Islet of Langerhans (tissue), 1 donor: ENCODE measurements around the gene DDX10.
A peak's percentile ranks its signal among the peaks of the same experiment; 100 is the strongest.

ENCODE experiments used
- FAIRE-seq: peaks from one replicate; lab custom pipeline; 2011; peaks lifted over from hg19 to GRCh38; lab: Jason Lieb, UNC

DDX10 gene

DNA sequence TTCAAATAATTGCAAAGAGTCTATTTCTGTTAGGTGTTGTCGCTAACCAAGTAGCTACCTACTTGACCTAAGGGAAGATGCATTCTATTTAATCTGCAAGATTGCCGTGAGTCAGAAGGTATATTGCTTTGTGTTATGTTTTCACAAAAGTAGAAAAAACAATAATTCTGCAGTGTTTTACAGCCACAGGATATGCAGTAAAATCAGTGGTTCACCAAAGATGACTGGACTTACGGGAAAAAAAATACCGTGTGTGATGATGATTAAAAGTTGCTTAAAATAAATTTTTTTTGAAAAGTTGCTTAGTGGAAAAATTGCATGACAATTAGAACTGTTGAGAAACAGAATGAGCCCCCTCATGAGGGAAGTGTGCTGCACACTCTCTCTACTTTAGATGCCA lies 209.1 kb downstream of the DDX10 start:
- no peak for FAIRE-seq

- no peak for FAIRE-seq
Measured at GRCh38 chr11:108875134-108875533, 210.3 kb downstream of the DDX10 start.

DNA sequence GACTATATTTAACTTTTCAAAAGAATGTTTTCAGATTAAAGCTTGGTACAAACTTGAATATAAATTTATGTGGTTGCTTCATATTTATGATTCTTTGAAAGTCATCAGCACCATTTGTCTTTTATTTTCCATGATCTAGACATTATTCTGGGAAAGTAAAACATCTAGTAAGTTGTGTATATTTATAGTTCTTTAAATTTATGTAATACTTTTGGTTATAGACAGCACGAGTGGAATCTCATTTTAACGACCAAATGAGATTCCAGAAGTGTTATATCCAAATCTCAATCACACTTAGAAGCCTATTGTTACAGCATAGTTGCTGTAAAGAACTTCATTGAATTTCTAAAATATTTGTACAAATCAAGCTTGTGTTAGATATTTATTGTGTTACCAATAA lies 212.3 kb downstream of the DDX10 start:
- FAIRE-seq, result no peak

- FAIRE-seq, result no peak
Measured at GRCh38 chr11:108880510-108880909, 215.6 kb downstream of the DDX10 start.

- no peak for FAIRE-seq
Measured at GRCh38 chr11:108881131-108881530, 216.3 kb downstream of the DDX10 start.

DNA sequence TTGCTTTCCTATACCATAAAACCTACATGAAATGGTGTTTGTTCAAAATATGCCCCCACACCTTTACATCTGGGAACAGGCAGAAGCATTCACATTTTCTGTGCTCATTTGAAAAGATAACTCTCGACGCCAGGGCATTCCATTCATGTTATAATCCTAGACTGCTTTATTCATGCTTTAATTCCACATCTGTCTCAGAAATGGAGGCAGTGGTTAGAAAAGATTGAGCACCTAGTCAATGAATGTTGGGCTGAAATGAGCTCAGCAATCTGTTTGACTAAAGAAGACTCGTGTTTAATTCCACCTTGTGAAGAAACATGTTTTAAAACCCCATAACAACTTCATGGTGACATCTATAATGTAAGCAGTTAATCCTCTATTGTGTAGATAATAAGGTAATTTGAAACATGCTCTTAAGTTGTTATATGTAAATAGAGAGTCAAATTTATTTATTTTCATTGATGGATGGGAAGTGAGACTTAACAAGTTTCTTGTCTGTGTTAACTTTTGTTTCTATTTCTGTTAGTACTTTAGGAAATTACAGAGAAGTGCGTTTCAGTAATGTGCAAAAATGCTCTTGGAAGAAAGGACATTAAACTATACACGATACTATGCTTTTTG lies 217.5 kb downstream of the DDX10 start:
- FAIRE-seq, result peak; percentile 65

DNA sequence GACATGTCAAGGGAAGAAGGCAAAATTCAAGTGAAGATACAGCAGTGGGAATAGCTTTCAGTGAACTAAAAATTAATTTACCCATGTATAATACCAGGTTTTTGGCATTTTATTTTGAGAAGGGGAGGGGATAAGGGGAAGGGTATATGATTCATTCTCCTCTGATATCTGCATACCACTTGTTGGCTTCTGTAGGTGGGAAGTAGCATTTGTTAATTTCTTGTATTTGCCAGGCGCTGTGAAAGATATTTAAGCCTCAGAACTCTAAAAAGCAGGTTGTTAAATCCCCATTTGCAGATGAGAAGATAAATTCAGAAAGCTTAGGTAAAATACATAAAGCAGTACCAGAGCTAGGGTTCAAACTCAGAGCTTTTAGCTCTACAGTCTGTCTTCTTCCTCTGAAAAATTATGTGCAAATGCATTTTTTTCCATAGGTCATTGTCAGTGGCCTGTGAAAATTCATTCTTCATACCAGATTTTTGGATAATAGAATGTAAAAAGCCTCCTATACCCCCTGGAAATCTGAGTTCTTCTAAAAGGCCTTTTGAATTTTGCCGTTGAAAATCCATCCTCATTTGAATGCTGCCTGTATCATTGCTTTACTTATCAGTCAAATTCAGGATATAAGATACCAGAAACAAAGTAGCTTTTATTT lies 221.3 kb downstream of the DDX10 start:
- FAIRE-seq, result no peak

GRCh38 chr11:108886660-108887009 lies 221.8 kb downstream of the DDX10 start:
- peak; percentile 5 for FAIRE-seq

- FAIRE-seq, result no peak
Measured at GRCh38 chr11:108887436-108888238, 222.8 kb downstream of the DDX10 start.

- FAIRE-seq, result no peak
Measured at GRCh38 chr11:108890482-108891105, 225.7 kb downstream of the DDX10 start.

DNA sequence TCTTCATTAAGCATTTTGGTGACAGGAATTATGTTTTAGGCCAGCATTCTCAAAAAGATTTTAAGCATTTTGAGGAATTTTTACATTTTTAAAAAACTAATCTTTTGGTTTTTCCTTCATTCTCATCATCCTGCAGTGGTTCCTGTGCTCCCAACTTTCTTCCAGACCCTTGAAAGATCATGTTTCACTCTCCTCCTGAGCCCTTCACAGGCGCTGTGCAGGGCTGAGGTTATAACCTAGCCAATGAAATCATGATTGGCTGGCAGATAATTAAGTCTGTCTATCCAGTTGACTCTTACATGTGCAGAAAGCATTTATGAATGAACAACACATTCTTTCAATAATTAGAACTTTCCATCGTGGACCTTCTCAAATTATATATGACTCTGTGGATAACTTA lies 226.3 kb downstream of the DDX10 start:
- FAIRE-seq, result no peak

GRCh38 chr11:108891909-108892511 lies 227.1 kb downstream of the DDX10 start:
- no peak for FAIRE-seq

DNA sequence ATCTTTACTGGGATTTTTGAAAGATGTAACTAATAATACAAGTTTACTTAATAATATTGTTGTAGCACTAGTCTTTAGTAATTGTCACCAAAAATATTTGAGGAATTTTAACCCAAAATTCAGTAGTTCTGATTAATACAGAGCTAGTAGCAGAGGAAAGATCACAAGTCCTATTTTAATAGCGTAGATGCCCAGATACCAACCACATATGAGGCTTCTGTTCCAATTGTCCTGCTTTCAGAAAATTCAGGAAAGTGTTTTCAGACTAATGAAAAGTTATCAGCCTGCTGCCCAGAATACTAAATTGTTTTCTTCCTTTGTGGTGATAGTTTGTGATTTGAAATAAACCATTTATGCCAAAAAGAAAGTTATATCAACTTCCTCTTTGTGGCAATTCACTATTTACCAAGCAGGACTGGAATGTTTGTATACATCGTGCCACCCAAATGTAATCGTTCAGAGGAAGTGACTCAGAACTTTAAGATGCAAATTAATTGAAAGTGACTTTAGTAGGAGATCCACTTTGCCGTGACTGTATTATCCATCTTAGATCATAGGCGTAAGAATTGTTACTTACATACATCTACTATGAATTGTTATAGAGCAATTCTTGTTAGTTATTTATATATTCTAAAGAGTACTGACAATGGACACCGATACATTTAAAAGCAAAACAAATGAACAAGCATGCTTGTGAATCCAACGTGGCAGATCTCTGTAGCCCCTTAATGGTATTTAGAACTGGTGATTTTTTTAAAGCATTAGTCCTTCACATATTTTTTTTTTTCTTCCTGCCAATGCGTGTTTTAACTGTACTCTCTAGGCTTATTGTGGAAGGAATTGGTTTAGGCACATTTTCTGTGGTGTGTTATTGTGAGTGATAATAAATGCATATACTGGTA lies 231.0 kb downstream of the DDX10 start:
- no peak for FAIRE-seq

DNA sequence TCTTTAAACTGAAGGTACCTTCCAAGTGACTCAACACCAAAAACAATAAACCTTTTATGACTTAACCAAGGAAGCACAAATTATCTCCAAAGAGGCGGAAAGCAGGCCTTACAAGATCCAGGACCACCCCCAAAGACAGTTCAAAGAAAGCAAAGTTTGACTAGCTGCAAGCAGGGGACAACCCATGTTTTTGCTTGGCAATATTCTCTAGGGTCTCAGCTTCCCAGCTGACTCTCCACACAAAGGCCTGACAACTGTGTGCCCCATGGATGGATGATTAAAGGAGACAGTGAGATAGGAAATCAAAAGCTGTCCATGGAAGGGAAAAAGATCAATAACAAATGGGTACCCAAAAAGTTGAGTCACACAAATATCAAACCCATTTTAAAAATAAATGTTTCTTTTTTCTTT lies 232.2 kb downstream of the DDX10 start:
- no peak for FAIRE-seq

DNA sequence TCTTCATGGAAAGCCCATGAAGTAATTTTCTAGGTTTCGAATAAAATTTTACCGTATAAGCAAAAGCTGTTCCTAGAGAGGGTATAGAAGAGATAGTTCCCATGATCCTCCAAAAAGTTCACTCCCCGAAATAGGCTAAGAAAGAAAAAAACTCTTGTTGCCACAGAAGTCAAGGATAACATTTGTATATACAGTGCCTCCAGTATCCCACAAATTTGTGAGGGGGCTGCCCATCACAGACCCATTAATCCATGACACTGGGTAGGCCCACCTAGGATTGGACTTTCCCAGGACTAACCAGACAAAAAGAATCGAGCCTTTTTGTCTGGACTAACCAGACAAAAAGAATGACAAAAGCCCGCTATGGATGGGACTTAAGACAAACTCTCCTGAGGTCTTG lies 233.0 kb downstream of the DDX10 start:
- no peak for FAIRE-seq

DNA sequence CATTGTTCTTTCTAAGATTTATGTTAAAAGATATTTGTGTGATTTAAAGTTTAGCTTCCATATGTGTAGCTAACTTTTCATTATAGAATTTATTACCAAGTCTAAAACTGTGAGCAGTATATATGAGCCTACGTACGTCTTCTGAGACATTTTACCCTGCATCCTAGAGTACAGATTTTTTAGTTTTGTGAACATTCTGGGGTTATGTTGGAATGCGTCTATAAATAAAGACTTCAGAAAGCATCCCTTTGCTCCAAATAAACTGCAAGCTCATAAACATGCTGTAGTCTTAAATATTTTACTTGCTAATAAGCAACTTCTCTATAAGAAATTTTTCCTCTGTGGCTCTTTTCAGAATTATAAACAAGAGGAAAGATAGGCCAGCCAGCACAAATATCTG lies 236.5 kb downstream of the DDX10 start:
- FAIRE-seq, result no peak

- no peak for FAIRE-seq
Measured at GRCh38 chr11:108902027-108902469, 237.2 kb downstream of the DDX10 start.

- no peak for FAIRE-seq
Measured at GRCh38 chr11:108904480-108904879, 239.6 kb downstream of the DDX10 start.

- no peak for FAIRE-seq
Measured at GRCh38 chr11:108906329-108906728, 241.5 kb downstream of the DDX10 start.

DNA sequence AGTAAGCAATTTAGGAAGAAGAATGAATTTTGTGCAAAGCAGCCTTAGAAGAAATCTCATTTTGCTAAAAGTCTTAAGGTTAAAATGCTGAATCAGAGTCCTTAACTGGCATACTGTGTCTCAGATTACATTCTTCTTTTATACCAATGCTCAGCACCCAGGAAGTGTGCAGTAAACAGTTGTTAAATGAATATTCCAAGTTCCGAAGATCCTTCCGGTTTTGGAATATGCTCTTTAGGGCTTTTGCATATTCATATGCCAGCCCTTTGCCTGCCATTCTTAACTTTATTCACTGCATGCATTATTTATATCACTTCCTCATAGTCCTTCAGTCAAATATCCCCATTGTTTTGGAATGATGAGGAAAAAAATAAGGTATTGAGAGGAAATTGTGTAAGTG lies 242.0 kb downstream of the DDX10 start:
- peak; percentile 9 for FAIRE-seq

DNA sequence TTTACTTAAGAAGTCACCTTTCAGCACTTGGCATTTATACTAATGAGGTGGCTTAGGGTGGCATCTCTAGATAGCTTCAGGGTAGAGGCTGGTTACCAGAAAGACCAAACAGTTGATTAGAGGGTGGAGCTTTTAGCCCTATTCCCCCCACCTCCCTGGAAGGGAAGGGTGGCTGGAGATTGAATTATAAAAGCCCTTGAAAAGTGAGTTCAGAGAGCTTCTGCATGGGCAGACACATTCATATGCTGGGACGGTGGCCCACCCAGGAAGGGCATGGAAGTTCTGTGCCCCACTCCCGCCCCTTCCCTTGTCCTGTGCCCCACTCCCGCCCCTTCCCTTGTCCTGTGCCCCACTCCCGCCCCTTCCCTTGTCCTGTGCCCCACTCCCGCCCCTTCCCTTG lies 244.2 kb downstream of the DDX10 start:
- no peak for FAIRE-seq

GRCh38 chr11:108909921-108910320 lies 245.1 kb downstream of the DDX10 start:
- FAIRE-seq, result no peak
